NB4 (cell line): ENCODE measurements around the gene NSD1.

ENCODE experiments used
- DNase-seq: peaks from one replicate; pipeline ENCODE4 v3.0.0; 2010; ENCODE audit warnings: low read depth
- H3K4me3 ChIP-seq: one replicate; pipeline ENCODE4 v1.5.1; 2011; ENCODE audit warnings: mild to moderate bottlenecking, low read depth, low read length, moderate library complexity
- MYC ChIP-seq: IDR thresholded peaks from 2 replicates; pipeline ENCODE4 v1.6.1; 2011; ENCODE audit warnings: low read depth, low read length
- POLR2A ChIP-seq: IDR thresholded peaks from 2 replicates; pipeline ENCODE4 v1.6.1; 2011; ENCODE audit warnings: mild to moderate bottlenecking; ENCODE audit not compliant: insufficient read length; ENCODE audit errors: extremely low read depth
- TF ChIP-seq, protein P1 (sequence below): IDR thresholded peaks from 2 replicates; pipeline ENCODE4 v1.6.1; 2011; ENCODE audit warnings: low read depth, low read length
- TF ChIP-seq, protein P2 (sequence below): IDR thresholded peaks from one replicate; pipeline ENCODE4 v1.5.1; 2012; ENCODE audit warnings: low read depth, low read length

Gene NSD1

GRCh38 chr5:177183766-177184360, 50.3 kb downstream of the NSD1 start:
- no peak for DNase-seq
- no peak overlapping the region for H3K4me3 ChIP-seq
- TF ChIP-seq MYC = no peak
- TF ChIP-seq, protein P1, sequence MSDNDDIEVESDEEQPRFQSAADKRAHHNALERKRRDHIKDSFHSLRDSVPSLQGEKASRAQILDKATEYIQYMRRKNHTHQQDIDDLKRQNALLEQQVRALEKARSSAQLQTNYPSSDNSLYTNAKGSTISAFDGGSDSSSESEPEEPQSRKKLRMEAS = no peak
- TF ChIP-seq, protein P2, sequence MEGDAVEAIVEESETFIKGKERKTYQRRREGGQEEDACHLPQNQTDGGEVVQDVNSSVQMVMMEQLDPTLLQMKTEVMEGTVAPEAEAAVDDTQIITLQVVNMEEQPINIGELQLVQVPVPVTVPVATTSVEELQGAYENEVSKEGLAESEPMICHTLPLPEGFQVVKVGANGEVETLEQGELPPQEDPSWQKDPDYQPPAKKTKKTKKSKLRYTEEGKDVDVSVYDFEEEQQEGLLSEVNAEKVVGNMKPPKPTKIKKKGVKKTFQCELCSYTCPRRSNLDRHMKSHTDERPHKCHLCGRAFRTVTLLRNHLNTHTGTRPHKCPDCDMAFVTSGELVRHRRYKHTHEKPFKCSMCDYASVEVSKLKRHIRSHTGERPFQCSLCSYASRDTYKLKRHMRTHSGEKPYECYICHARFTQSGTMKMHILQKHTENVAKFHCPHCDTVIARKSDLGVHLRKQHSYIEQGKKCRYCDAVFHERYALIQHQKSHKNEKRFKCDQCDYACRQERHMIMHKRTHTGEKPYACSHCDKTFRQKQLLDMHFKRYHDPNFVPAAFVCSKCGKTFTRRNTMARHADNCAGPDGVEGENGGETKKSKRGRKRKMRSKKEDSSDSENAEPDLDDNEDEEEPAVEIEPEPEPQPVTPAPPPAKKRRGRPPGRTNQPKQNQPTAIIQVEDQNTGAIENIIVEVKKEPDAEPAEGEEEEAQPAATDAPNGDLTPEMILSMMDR = no peak
- TF ChIP-seq POLR2A = no peak

- no peak for DNase-seq
- no peak overlapping the region for H3K4me3 ChIP-seq
- no peak for TF ChIP-seq MYC
- TF ChIP-seq, protein P1 = no peak
- no peak for TF ChIP-seq POLR2A
- TF ChIP-seq, protein P2 = no peak
Observed at GRCh38 chr5:177185993-177186392, 52.4 kb downstream of the NSD1 start.

- TF ChIP-seq, protein P1 = no peak
- TF ChIP-seq POLR2A (no peak), MYC (no peak)
- TF ChIP-seq, protein P2 = no peak
- no peak overlapping the region for H3K4me3 ChIP-seq
Observed at GRCh38 chr5:177186645-177187044, 53.1 kb downstream of the NSD1 start.

GRCh38 chr5:177188775-177189174, 55.2 kb downstream of the NSD1 start:
- TF ChIP-seq POLR2A (no peak), MYC (no peak)
- TF ChIP-seq, protein P2 = no peak
- TF ChIP-seq, protein P1 = no peak
- DNase-seq = no peak

More at GRCh38 chr5:177186645-177187044, 53.1 kb downstream of the NSD1 start:
- no peak for DNase-seq

GRCh38 chr5:177189416-177189815, 55.8 kb downstream of the NSD1 start:
- DNase-seq = no peak
- no peak overlapping the region for H3K4me3 ChIP-seq
- TF ChIP-seq, protein P1 = no peak
- TF ChIP-seq POLR2A (no peak), MYC (no peak)
- TF ChIP-seq, protein P2 = no peak

More at GRCh38 chr5:177188775-177189174, 55.2 kb downstream of the NSD1 start:
- no peak overlapping the region for H3K4me3 ChIP-seq
